ENCODE measurements around the gene GNB2.
"Not testable (repeated sequence)": the region's sequence is repeated elsewhere in the genome, so short reads cannot be mapped to it uniquely, and the experiment has no call there.

Gene GNB2

GRCh38 chr7:100673302-100673941, at the start of gene GNB2:
TSS of gene GNB2 (plus strand) at chr7:100673740. CDS start at chr7:100676266, 2,526 bp downstream.
- DNase-seq = peak; percentile 98

GRCh38 chr7:100623951-100624824, 49.4 kb upstream of the GNB2 start:
- no peak for DNase-seq

GRCh38 chr7:100626055-100626454, 47.5 kb upstream of the GNB2 start:
- DNase-seq = no peak

GRCh38 chr7:100626530-100627237, 46.9 kb upstream of the GNB2 start:
- DNase-seq = peak; percentile 90

DNA sequence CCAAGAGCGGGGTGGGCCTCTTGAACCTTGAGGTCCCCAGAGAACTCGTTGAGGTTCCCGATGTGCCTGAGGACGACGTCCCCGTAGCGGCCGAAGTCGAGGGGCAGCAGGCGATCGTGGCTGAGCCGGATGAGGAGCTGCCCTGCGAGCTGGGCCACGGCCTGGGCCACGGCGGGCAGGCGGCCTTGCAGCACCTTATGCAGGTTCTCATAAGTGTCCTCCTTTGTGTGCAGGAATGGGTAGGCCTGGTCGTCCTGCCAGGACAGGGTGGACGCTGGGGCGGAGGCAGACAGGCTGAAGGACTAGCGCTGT, 46.3 kb upstream of the GNB2 start:
- no peak for DNase-seq

GRCh38 chr7:100629117-100629716, 44.3 kb upstream of the GNB2 start:
- DNase-seq = no peak

DNA sequence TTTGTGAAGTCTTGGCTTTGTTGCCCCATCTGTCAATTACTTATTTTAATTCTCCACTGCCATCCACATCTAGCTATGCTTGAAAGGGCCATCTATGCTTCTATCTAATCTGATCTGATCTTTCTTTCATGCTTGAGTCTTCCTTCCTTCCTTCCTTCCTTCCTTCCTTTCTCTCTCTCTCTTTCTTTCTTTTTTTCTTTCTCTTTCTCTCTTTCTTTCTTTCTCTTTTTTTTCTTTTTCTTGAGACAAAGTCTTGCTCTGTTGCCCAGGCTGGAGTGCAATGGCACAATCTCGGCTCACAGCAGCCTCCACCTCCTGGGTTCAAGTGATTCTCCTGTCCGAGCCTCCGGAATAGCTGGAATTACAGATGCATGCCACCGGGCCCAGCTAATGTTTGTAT, 43.5 kb upstream of the GNB2 start:
- no peak for DNase-seq

GRCh38 chr7:100632951-100633717, 40.4 kb upstream of the GNB2 start:
- DNase-seq = no peak

GRCh38 chr7:100639995-100640516, 33.5 kb upstream of the GNB2 start:
- DNase-seq = no peak

DNA sequence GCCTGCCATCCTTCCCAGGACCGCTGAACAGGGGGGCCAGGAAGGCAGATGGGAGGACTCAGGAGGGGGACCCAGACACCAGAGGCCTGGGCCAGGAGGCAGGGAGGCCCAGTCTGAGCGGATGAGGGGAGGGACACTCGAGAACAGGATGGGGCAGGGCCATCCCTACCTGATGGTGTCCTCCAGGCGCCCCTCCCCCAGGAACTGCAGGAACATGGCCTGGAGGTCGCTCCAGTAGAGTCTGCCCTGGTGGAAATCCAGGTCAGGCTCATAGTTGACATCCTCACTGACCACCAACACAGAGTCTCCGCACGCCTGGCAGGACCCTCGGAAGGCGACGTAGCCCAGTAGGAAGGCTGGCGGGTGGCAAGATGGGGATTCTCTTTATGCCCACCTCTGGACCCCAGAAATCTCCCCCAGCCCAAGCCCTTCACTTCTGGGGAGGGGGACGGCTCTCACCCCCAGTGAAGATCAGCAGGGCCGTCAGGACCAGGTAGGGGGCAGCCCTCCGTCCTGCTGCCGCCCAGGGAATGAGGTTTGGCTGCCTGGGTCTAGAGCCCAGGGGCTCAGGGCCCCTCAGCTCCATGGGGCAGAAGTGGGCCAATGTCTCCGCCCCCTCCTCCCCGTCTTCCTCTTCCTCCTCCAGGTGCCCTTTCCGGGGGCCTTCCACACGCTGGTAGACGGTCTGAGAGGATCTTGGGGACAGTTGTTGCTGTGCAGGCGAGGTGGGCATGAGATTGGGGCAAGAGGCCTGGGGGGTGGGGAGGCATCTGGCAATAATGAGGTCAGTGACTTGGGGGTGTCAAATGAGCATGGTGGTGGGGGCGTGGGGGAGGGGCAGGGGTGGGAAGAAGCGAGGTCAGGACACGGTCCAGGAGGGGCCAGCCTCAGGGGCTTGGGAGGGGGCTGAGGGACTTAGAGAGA, 32.8 kb upstream of the GNB2 start:
- no peak for DNase-seq

DNA sequence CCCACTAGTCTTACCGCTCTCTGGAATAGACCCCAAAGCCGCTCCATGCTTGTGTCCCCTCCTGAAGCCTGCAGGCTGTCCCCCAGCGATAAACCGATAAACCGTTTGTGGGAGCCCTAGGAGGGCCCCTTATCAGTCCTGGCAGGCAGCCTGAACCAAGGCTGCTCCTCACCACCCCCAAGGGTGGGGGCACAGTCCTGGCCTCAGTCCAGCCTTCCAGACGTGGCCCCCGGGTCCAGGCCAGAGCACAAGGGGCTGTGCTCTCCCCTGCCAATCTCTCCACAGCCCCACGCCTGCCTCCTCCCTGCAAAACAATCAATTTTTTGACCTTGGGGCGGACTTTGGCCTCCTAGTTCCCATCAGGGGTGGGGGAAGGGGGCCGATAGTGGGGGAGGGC, 32.1 kb upstream of the GNB2 start, which contains the start of gene TFR2:
Gene TFR2 (minus strand): TSS at position 90 of the 397 bp plus-strand sequence. CDS start 43 bp downstream, at position 47.
- no peak for DNase-seq

DNA sequence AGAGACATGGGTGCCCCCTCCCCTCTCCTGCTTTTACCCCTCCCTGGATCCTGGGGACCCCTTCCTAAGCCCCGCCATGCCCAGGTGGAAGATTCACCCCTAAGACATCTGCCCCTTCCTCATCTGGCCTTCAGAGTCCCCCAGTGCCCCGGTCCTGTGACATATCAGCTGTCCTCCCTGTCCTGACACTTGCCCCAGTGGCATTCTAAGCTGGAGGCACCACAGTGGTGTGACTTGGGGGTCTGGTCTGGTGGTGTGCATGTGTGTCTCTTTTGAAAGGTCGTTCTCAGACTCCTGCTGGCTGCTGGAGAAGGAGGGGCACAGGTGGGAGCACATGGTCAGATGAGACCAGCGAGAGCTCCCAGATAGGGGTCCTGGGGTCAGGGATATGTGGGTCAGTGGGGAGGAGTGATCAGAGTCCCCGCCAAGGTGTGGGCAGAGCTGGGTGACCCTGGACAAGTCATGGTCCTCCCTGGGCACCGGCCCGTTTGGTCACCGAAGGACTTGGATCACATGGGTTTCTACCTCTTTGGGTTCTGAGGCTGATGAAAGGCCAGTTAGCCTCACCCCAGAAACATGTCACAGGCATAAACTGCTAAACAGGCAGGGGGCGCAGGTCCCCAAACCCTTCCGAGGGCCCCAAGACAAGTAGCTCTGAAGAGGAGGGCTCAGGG, 31.5 kb upstream of the GNB2 start:
- no peak for DNase-seq

DNA sequence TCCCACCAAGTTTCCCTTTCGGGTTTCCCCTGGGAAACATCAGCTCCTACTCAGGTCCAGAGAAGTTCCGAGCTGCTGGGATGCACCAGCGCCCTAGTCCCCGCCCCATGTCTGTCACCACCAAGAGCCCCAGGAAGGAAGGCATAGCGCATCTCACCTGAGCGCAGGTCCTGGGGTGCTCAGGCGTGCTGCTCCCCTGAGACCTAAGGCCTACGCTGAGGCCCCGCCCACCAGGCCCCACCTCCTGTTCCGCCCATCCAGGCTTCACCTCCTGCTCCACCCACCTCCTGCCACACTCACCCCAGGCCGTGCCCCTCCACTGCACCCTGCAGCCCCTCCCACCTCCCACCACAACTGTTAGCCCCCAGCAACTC, 31.0 kb upstream of the GNB2 start:
- DNase-seq = no peak

DNA sequence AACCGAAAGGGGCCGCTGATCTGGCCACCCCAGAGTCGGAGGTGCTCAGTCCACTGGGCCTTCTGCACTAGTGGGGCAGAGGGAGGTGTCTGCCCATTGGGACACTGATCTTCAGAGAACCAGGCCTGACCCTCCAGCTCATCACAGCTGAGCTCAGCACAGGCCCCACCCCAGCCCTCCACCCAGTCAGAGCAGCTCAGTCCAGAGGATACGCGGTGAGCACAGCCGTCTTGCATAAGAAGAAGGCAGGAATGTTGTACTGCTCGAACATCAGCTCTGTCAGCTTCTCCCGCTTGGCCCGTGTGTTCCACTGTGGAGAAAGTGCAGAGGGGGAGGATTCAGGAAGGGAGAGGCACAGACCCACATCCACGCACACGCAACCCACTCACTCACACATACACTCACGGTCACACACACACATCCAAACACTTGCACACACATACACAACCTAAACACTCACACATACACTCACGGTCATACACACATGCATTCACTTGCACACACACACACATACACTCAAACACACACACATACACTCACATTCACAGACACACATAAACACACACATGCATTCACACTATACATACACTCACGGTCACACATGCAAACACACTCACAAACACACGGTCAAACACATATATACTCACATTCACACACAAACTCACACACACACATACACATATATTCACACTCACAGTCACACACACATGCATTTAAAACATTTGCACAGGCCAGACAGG, 23.5 kb upstream of the GNB2 start:
- no peak for DNase-seq

GRCh38 chr7:100654908-100655831, 18.4 kb upstream of the GNB2 start:
- no peak for DNase-seq

DNA sequence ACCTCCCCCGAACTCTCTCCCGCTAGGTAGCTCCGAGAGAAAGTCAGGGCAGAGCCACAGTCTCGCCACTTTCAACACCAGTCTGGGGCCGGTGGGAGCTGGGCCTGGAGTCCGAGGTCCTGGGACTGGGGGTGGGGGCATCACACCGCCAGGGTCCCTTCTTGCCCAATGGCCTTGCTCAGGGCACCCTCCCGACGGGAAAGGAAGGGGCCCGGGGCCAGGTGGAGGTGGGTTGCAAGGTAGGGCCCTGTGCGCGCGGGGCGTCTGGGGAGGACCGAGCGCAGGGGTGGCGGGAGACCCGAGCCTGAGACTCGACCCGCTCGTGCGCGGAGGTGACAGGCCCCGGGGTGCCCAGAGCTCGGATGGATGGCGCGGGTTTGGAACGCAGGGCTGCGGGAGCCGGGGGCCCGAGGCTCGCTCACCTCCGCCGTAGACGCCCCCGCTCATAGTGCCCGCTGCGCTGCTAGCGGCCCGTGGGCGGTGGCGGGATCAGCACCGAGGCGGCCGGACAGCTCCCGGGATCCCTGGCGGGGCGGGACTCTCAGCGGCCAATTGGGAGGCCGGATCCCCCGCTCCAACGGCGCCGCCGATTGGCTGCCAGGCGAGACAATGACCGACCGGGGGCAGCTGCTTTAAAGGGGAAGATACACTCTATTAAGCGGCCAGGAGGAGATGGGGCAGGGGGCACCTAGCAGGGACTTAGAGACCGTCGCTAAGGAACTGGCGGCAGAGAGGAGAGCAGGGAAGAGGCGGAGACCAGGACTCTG, 17.4 kb upstream of the GNB2 start, which contains the start of gene ACTL6B:
Gene ACTL6B (minus strand): TSS at position 541 of the 767 bp plus-strand sequence. CDS start 94 bp downstream, at position 447.
- peak; percentile 88 for DNase-seq

- not testable (repeated sequence) for DNase-seq
Observed at GRCh38 chr7:100662194-100662776, 11.3 kb upstream of the GNB2 start.
